Myocyte (in vitro differentiated cells): Measurements from ENCODE around the gene SUMO4. TPM values are rescaled to one million over a fixed set of nuclear protein-coding genes. Genes with fewer than 3 reads are reported as not detected.

Experiments used
- DNase-seq: peaks from one replicate; pipeline ENCODE4 v3.0.0-alpha.2; 2012; ENCODE audit warnings: low read depth
- total RNA-seq: library from RNA; depleted of rRNA; stranded (reverse); fragments of >200 nt; gene quantifications from 2 replicates; pipeline ENCODE4 v1.2.3, GENCODE V29; 2014

Gene SUMO4
- total RNA-seq, 1 donor from 2014 or later: 0.59 TPM

- DNase-seq: no peak
Measured at GRCh38 chr6:149389509-149390297, 10.4 kb upstream of the SUMO4 start.

GRCh38 chr6:149392093-149392492 is 8.0 kb upstream of the SUMO4 start:
- DNase-seq: no peak

- no peak for DNase-seq
Measured at GRCh38 chr6:149392535-149392934, 7.5 kb upstream of the SUMO4 start.

GRCh38 chr6:149393002-149393679 is 6.9 kb upstream of the SUMO4 start:
- DNase-seq: no peak

GRCh38 chr6:149395185-149395584 is 4.9 kb upstream of the SUMO4 start:
- no peak for DNase-seq

GRCh38 chr6:149397384-149397783 is 2.7 kb upstream of the SUMO4 start:
- no peak for DNase-seq

GRCh38 chr6:149403534-149403933 is 3.5 kb downstream of the SUMO4 start:
- no peak for DNase-seq

GRCh38 chr6:149405823-149406765 is 6.0 kb downstream of the SUMO4 start:
- DNase-seq: no peak

GRCh38 chr6:149409617-149410016 is 9.6 kb downstream of the SUMO4 start:
- DNase-seq: no peak

- DNase-seq: peak; percentile 58
Measured at GRCh38 chr6:149410557-149410956, 10.5 kb downstream of the SUMO4 start.

- no peak for DNase-seq
Measured at GRCh38 chr6:149414009-149414408, 13.9 kb downstream of the SUMO4 start.

- DNase-seq: no peak
Measured at GRCh38 chr6:149414821-149415220, 14.8 kb downstream of the SUMO4 start.

- DNase-seq: no peak
Measured at GRCh38 chr6:149419696-149420404, 19.8 kb downstream of the SUMO4 start.

GRCh38 chr6:149421132-149421531 is 21.1 kb downstream of the SUMO4 start:
- DNase-seq: no peak

GRCh38 chr6:149422581-149422980 is 22.5 kb downstream of the SUMO4 start:
- DNase-seq: no peak

GRCh38 chr6:149423964-149424440 is 23.9 kb downstream of the SUMO4 start:
- DNase-seq: no peak

GRCh38 chr6:149425224-149425623 is 25.2 kb downstream of the SUMO4 start:
- no peak for DNase-seq

GRCh38 chr6:149425754-149426153 is 25.7 kb downstream of the SUMO4 start:
- DNase-seq: no peak

GRCh38 chr6:149428606-149429005 is 28.5 kb downstream of the SUMO4 start:
- DNase-seq: no peak

GRCh38 chr6:149429427-149430360 is 29.6 kb downstream of the SUMO4 start:
- no peak for DNase-seq
